B cell (primary cell): Measurements from ENCODE around the gene HASPIN. TPM values are rescaled to one million over a fixed set of nuclear protein-coding genes. Genes with fewer than 3 reads are reported as not detected.

Experiments
- ATAC-seq: fragments of 200-7000 bp; cut with Tn5 transposase; one replicate; pipeline ENCODE4 v1.10.0; 2021; ENCODE audit warnings: low read depth, mild to moderate bottlenecking, moderate number of reproducible peaks, moderate library complexity
- CTCF ChIA-PET: fragments of 350-600 bp; sonication (Branson Sonifier 250); formaldehyde crosslinking; loops from one replicate; lab custom pipeline; 2021; ENCODE audit warnings: antibody characterized with exemption, inconsistent platforms; lab: Charles Lee
- POLR2A ChIA-PET: fragments of 350-600 bp; sonication (Branson Sonifier 250); formaldehyde crosslinking; loops from one replicate; lab custom pipeline; 2021; ENCODE audit warnings: antibody characterized with exemption; lab: Charles Lee
- DNase-seq: peaks from one replicate; pipeline ENCODE4 v3.0.0; 2013
- H2AFZ ChIP-seq: 2 replicates; pipeline ENCODE4 v1.6.1; 2012; ENCODE audit warnings: mild to moderate bottlenecking, low read depth, low read length; ENCODE audit not compliant: insufficient read depth, poor library complexity, severe bottlenecking
- H3K27ac ChIP-seq, 2 donors: 1 replicate in 1 of 2; 2 replicates in 1 of 2; pipeline ENCODE4 v1.5.1; 2012 to 2013; ENCODE audit warnings: low read length in 2 of 2, mild to moderate bottlenecking in 2 of 2, moderate library complexity in 1 of 2
- H3K27me3 ChIP-seq, 4 experiments: fragments of 200-600 bp in 1 of 4; sonication (generic) in 1 of 4; replicated peaks in 1 of 4; 1 replicate in 2 of 4; 2 replicates in 2 of 4; pipeline versions ENCODE4 v1.6.1 to v1.7.0; 2013 to 2016; ENCODE audit warnings: low read length in 3 of 4, mild to moderate bottlenecking in 2 of 4, mixed read lengths in 1 of 4, moderate library complexity in 1 of 4; ENCODE audit not compliant: insufficient read depth in 4 of 4, control insufficient read depth in 3 of 4; ENCODE audit errors: control extremely low read depth in 1 of 4
- H3K36me3 ChIP-seq, 2 experiments: replicated peaks in 1 of 2; 1 replicate in 1 of 2; 2 replicates in 1 of 2; pipeline versions ENCODE4 v1.6.1 to v1.7.1; 2013; ENCODE audit warnings: low read length in 1 of 2; ENCODE audit not compliant: insufficient read depth in 2 of 2, control insufficient read depth in 1 of 2; ENCODE audit errors: control extremely low read depth in 1 of 2, extremely low read depth in 1 of 2
- H3K4me1 ChIP-seq, 2 donors: fragments of 200-600 bp in 1 of 2; sonication (generic) in 1 of 2; 1 replicate in 1 of 2; 2 replicates in 1 of 2; pipeline versions ENCODE4 v1.5.1 to v1.6.1; 2013 to 2017; ENCODE audit warnings: low read length in 2 of 2; ENCODE audit not compliant: control insufficient read depth in 2 of 2, insufficient read depth in 2 of 2
- H3K4me2 ChIP-seq: replicated peaks from 2 replicates; pipeline ENCODE3; 2012; ENCODE audit warnings: mild to moderate bottlenecking, low read depth, low read length; ENCODE audit not compliant: poor library complexity, severe bottlenecking
- H3K4me3 ChIP-seq, 5 experiments: fragments of 200-600 bp in 1 of 5; sonication (generic) in 1 of 5; 1 replicate in 3 of 5; 2 replicates in 2 of 5; pipeline versions ENCODE4 v1.5.1 to v1.7.0; 2011 to 2016; ENCODE audit warnings: low read length in 4 of 5, mild to moderate bottlenecking in 4 of 5, low read depth in 2 of 5, control low read depth in 1 of 5, moderate library complexity in 1 of 5; ENCODE audit not compliant: insufficient read depth in 1 of 5; ENCODE audit errors: control extremely low read depth in 1 of 5, extremely low read depth in 1 of 5
- H3K79me2 ChIP-seq: fragments of 200-600 bp; sonication (generic); one replicate; pipeline ENCODE4 v1.6.0; 2016; ENCODE audit warnings: low read length; ENCODE audit not compliant: control insufficient read depth, insufficient read depth
- H3K9ac ChIP-seq: fragments of 200-600 bp; sonication (generic); 2 replicates; pipeline ENCODE4 v1.6.1; 2017; ENCODE audit warnings: mild to moderate bottlenecking, low read length, moderate library complexity
- H3K9me3 ChIP-seq, 3 donors: one replicate each; pipeline versions ENCODE4 v1.6.1 to v1.7.1; 2013; ENCODE audit warnings: low read length in 2 of 3; ENCODE audit not compliant: control insufficient read depth in 2 of 3, insufficient read depth in 1 of 3; ENCODE audit errors: control extremely low read depth in 1 of 3
- H4K20me1 ChIP-seq: 2 replicates; pipeline ENCODE4 v1.6.0; 2012; ENCODE audit warnings: mild to moderate bottlenecking, low read length; ENCODE audit not compliant: insufficient read depth, control insufficient read depth, poor library complexity, severe bottlenecking
- H3K27ac Mint-ChIP-seq: one replicate; pipeline ENCODE4 v1.8.0; 2021; ENCODE audit warnings: mixed read lengths
- H3K27me3 Mint-ChIP-seq: one replicate; pipeline ENCODE4 v1.8.0; 2021; ENCODE audit warnings: mixed read lengths
- H3K4me1 Mint-ChIP-seq: one replicate; pipeline ENCODE4 v1.8.0; 2021; ENCODE audit warnings: mixed read lengths
- H3K4me3 Mint-ChIP-seq: one replicate; pipeline ENCODE4 v1.8.0; 2021; ENCODE audit warnings: mixed read lengths
- H3K9me3 Mint-ChIP-seq: one replicate; pipeline ENCODE4 v1.8.0; 2022; ENCODE audit warnings: mixed read lengths; ENCODE audit not compliant: insufficient read depth
- CTCF ChIP-seq: fragments of 200-600 bp; IDR thresholded peaks from one replicate; pipeline ENCODE4 v1.8.0; 2022; ENCODE audit warnings: antibody characterized with exemption, mild to moderate bottlenecking
- EZH2 ChIP-seq: IDR thresholded peaks from 2 replicates; pipeline ENCODE4 v1.6.1; 2012; ENCODE audit warnings: borderline replicate concordance, low read depth, mild to moderate bottlenecking, moderate library complexity, low read length; ENCODE audit not compliant: insufficient read depth, poor library complexity, severe bottlenecking
- WGBS: methylation state at CpG from one replicate; pipeline ENCODE4 v1.1.5; 2013; ENCODE audit warnings: missing lambda C conversion rate; ENCODE audit not compliant: insufficient coverage; 5-methylcytosine and 5-hydroxymethylcytosine counted together
- intact Hi-C: fragments of 100-400 bp; cut with micrococcal nuclease; formaldehyde crosslinking; loops from one replicate; pipeline ENCODE4 v1.10.0; 2022
- polyA plus RNA-seq: library from polyadenylated mRNA; depleted of rRNA; stranded (reverse); fragments of >200 nt; gene quantifications from 2 replicates; pipeline ENCODE4 v1.2.3, GENCODE V29; 2012
- total RNA-seq, 2 donors: library from RNA; stranded (reverse); fragments of 120-200 nt in 1 of 2; gene quantifications; 1 replicate in 1 of 2; 2 replicates in 1 of 2; pipeline versions ENCODE4 v1.2.3 to v1.2.4, GENCODE V29; 2013 to 2022

Gene HASPIN
- total and polyA plus RNA-seq, 2 donors (not counting 1 experiment from before 2014, with no cell fraction given) = 0.28 to 3.1 TPM

GRCh38 chr17:3675886-3676285 lies 47.8 kb upstream of the HASPIN start:
- no peak overlapping the region for H3K4me2 ChIP-seq
- Mint-ChIP-seq H3K4me3 (no peak overlapping the region), H3K27me3 (no peaks in the 10 kb centered on the region), H3K4me1 (peaks cover 14% of the 10 kb centered on the region), H3K27ac (peak overlapping the region; percentile 56), H3K9me3 (no peaks in the 10 kb centered on the region)
- peaks cover 0 to 39% of the 10 kb centered on the region in 2 experiments for H3K36me3 ChIP-seq
- ChIA-PET POLR2A (interaction anchor here (1.6 kb wide), 1 partner anchor 48 kb away, joined by 3 read pairs; the partner anchor contains the start of gene HASPIN), CTCF (interaction anchor here (2.9 kb wide), 1 partner anchor 62 kb away, joined by 13 read pairs; no protein-coding TSS in a partner anchor)
- no peaks in the 10 kb centered on the region for H3K27me3 ChIP-seq
- peaks cover 6% of the 10 kb centered on the region for H3K79me2 ChIP-seq
- ATAC-seq = no peak
- H3K4me1 ChIP-seq = peaks cover 0 to 1% of the 10 kb centered on the region in 2 donors
- H3K27ac ChIP-seq = no peak overlapping the region
- H4K20me1 ChIP-seq = peaks cover 55% of the 10 kb centered on the region
- intact Hi-C loops = no loop called here
- no peak overlapping the region for H2AFZ ChIP-seq
- no peak for DNase-seq
- WGBS = 90% methylated on average over 10 of the region's 11 CpGs
- no peaks in the 10 kb centered on the region for H3K9me3 ChIP-seq
- TF ChIP-seq CTCF (no peak), EZH2 (no peak)
- no peak overlapping the region for H3K4me3 ChIP-seq
- no peak overlapping the region for H3K9ac ChIP-seq

GRCh38 chr17:3678095-3678820 lies 45.4 kb upstream of the HASPIN start:
- TF ChIP-seq EZH2 (no peak), CTCF (no peak)
- ATAC-seq = no peak
- no peak for DNase-seq
- no peak overlapping the region for H3K27ac ChIP-seq
- Mint-ChIP-seq H3K9me3 (no peaks in the 10 kb centered on the region), H3K27me3 (no peaks in the 10 kb centered on the region), H3K4me1 (peaks cover 26% of the 10 kb centered on the region), H3K4me3 (no peak overlapping the region), H3K27ac (peak overlapping the region; percentile 64)
- H3K36me3 ChIP-seq = peaks cover 0 to 59% of the 10 kb centered on the region in 2 experiments
- H3K79me2 ChIP-seq = peaks cover 29% of the 10 kb centered on the region
- no peaks in the 10 kb centered on the region for H3K27me3 ChIP-seq
- intact Hi-C loops = no loop called here
- CTCF ChIA-PET = interaction anchor here (0.9 to 3.0 kb wide), 8 partner anchors 13 to 149 kb away, joined by 3 to 18 read pairs (median 7); partner anchors contain the start of gene HASPIN
- H3K9ac ChIP-seq = no peak overlapping the region
- WGBS = 91% methylated on average over 16 of the region's 16 CpGs
- no peak overlapping the region for H3K4me3 ChIP-seq
- H3K4me2 ChIP-seq = no peak overlapping the region
- H2AFZ ChIP-seq = no peak overlapping the region
- peaks cover 63% of the 10 kb centered on the region for H4K20me1 ChIP-seq
- H3K4me1 ChIP-seq = peaks cover 3 to 25% of the 10 kb centered on the region in 2 donors
- H3K9me3 ChIP-seq = no peaks in the 10 kb centered on the region
- POLR2A ChIA-PET = interaction anchor here (1.0 kb wide), 1 partner anchor 59 kb away, joined by 3 read pairs; no protein-coding TSS in a partner anchor
